Kidney epithelial cell (primary cell): ENCODE data around the gene PDZD7. TPM values are rescaled to one million over a fixed set of nuclear protein-coding genes. Genes with fewer than 3 reads are reported as not detected.

Experiments
- DNase-seq: peaks from one replicate; pipeline ENCODE4 v3.0.0-alpha.2; 2010; ENCODE audit warnings: low read depth
- H3K27me3 ChIP-seq: 2 replicates; pipeline ENCODE4 v1.6.0; 2011; ENCODE audit warnings: low read length; ENCODE audit not compliant: control insufficient read depth, insufficient read depth
- H3K36me3 ChIP-seq: 2 replicates; pipeline ENCODE4 v1.5.1; 2011; ENCODE audit warnings: low read length; ENCODE audit not compliant: control insufficient read depth, insufficient read depth
- H3K4me3 ChIP-seq: 2 replicates; pipeline ENCODE4 v1.5.1; 2011; ENCODE audit warnings: low read depth, mild to moderate bottlenecking, control low read depth, low read length
- total RNA-seq: library from RNA; depleted of rRNA; stranded (reverse); fragments of >200 nt; gene quantifications from 2 replicates; pipeline ENCODE4 v1.2.3, GENCODE V29; 2015
- TF ChIP-seq, protein P1 (sequence below): IDR thresholded peaks from 2 replicates; pipeline ENCODE4 v1.5.1; 2011; ENCODE audit warnings: mild to moderate bottlenecking, moderate library complexity, low read length, control low read depth, inconsistent platforms; ENCODE audit not compliant: insufficient read depth, poor library complexity, severe bottlenecking

PDZD7 gene
- total RNA-seq, 1 donor from 2014 or later, result 3.5 TPM

- DNase-seq, result peak; percentile 88
- H3K4me3 ChIP-seq, result no peak overlapping the region
- H3K36me3 ChIP-seq, result no peaks in the 10 kb centered on the region
- H3K27me3 ChIP-seq, result peaks cover 17% of the 10 kb centered on the region
- TF ChIP-seq, protein P1, sequence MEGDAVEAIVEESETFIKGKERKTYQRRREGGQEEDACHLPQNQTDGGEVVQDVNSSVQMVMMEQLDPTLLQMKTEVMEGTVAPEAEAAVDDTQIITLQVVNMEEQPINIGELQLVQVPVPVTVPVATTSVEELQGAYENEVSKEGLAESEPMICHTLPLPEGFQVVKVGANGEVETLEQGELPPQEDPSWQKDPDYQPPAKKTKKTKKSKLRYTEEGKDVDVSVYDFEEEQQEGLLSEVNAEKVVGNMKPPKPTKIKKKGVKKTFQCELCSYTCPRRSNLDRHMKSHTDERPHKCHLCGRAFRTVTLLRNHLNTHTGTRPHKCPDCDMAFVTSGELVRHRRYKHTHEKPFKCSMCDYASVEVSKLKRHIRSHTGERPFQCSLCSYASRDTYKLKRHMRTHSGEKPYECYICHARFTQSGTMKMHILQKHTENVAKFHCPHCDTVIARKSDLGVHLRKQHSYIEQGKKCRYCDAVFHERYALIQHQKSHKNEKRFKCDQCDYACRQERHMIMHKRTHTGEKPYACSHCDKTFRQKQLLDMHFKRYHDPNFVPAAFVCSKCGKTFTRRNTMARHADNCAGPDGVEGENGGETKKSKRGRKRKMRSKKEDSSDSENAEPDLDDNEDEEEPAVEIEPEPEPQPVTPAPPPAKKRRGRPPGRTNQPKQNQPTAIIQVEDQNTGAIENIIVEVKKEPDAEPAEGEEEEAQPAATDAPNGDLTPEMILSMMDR, result no peak
Measured at GRCh38 chr10:101014966-101015581, 15.9 kb downstream of the PDZD7 start.

DNA sequence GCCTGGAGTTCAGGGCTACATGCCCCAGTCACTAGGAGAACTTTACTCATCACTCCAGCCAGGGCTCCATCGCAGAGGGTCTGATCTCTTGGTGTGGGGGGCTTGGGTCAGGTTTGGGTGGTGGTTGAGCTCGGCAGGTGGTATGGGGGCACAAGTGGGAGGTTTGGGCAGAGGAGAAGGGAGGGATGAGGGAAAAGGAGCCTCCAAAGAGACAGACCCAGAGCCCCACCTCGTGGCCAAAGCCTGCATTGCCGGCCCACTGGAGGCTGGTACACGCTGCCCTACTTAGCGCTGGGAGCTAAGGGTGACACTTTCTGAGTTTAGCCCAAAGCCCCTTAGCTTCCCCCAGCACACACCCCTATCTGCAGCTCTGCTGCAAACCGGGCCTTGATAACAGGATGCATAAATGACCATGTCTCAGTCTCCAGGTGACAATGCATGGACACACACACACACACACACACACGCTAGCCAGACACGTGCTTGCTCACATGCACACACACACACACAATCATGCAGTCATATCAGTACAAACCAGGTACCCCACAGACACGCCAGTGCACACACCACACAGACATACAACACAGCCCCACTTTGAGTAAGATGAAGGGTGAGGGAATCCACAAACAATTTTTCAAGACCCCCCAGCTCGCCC is 16.6 kb downstream of the PDZD7 start:
- Histone ChIP-seq H3K36me3 (no peaks in the 10 kb centered on the region), H3K4me3 (no peak overlapping the region), H3K27me3 (peaks cover 17% of the 10 kb centered on the region)
- no peak for DNase-seq
- TF ChIP-seq, protein P1, result peak; percentile 95

GRCh38 chr10:101013365-101013825 is 17.5 kb downstream of the PDZD7 start:
- Histone ChIP-seq H3K4me3 (no peak overlapping the region), H3K27me3 (peaks cover 9% of the 10 kb centered on the region), H3K36me3 (no peaks in the 10 kb centered on the region)
- TF ChIP-seq, protein P1, result no peak
- DNase-seq, result no peak

GRCh38 chr10:101012525-101013364 is 18.2 kb downstream of the PDZD7 start:
- no peak for DNase-seq
- no peaks in the 10 kb centered on the region for H3K36me3 ChIP-seq
- H3K27me3 ChIP-seq, result peaks cover 4% of the 10 kb centered on the region
- TF ChIP-seq, protein P1, result no peak
- no peak overlapping the region for H3K4me3 ChIP-seq

- H3K27me3 ChIP-seq, result peaks cover 1% of the 10 kb centered on the region
- TF ChIP-seq, protein P1, result peak; percentile 54
- DNase-seq, result no peak
- no peaks in the 10 kb centered on the region for H3K36me3 ChIP-seq
- H3K4me3 ChIP-seq, result no peak overlapping the region
Measured at GRCh38 chr10:101011517-101012423, 19.2 kb downstream of the PDZD7 start.
